Naive thymus-derived CD4-positive, alpha-beta T cell (primary cell): ENCODE data around the gene PSTPIP1. TPM values are rescaled to one million over a fixed set of nuclear protein-coding genes. Genes with fewer than 3 reads are reported as not detected.

Source experiments
- ATAC-seq: fragments of 150-1000 bp; cut with Tn5 transposase; 2 replicates; pipeline ENCODE4 v1.10.0; 2021; ENCODE audit warnings: mild to moderate bottlenecking, moderate library complexity
- CTCF ChIA-PET: fragments of 350-600 bp; sonication (Branson Sonifier 250); formaldehyde crosslinking; loops from one replicate; lab custom pipeline; 2021; ENCODE audit warnings: antibody characterized with exemption; lab: Charles Lee
- POLR2A ChIA-PET: fragments of 350-600 bp; sonication (Branson Sonifier 250); formaldehyde crosslinking; loops from one replicate; lab custom pipeline; 2021; ENCODE audit warnings: antibody characterized with exemption, inconsistent platforms; lab: Charles Lee
- DNase-seq, 9 donors: peaks; one replicate each; pipeline versions ENCODE4 v3.0.0 to v3.0.0-alpha.2; 2020 to 2022; ENCODE audit warnings: mixed read lengths in 1 of 9
- H3K27ac ChIP-seq: one replicate; pipeline ENCODE4 v1.7.0; 2013; ENCODE audit warnings: mild to moderate bottlenecking, low read depth, low read length, moderate library complexity
- H3K27me3 ChIP-seq, 2 donors: one replicate each; pipeline ENCODE4 v1.7.0; 2013; ENCODE audit warnings: low read length in 2 of 2, mild to moderate bottlenecking in 2 of 2, moderate library complexity in 2 of 2; ENCODE audit not compliant: control insufficient read depth in 2 of 2, insufficient read depth in 2 of 2
- H3K36me3 ChIP-seq, 3 experiments: 1 replicate in 2 of 3; 2 replicates in 1 of 3; pipeline ENCODE4 v1.7.0; 2013; ENCODE audit warnings: low read length in 3 of 3, mild to moderate bottlenecking in 3 of 3, moderate library complexity in 1 of 3; ENCODE audit not compliant: insufficient read depth in 3 of 3, control insufficient read depth in 2 of 3
- H3K4me1 ChIP-seq, 2 donors: one replicate each; pipeline ENCODE4 v1.7.0; 2013; ENCODE audit warnings: low read length in 2 of 2, mild to moderate bottlenecking in 2 of 2, moderate library complexity in 1 of 2; ENCODE audit not compliant: control insufficient read depth in 2 of 2, insufficient read depth in 2 of 2
- H3K4me3 ChIP-seq: 2 replicates; pipeline ENCODE4 v1.7.0; 2013; ENCODE audit warnings: mild to moderate bottlenecking, low read length
- H3K9me3 ChIP-seq, 3 experiments: 1 replicate in 2 of 3; 2 replicates in 1 of 3; pipeline ENCODE4 v1.7.0; 2013; ENCODE audit warnings: low read length in 3 of 3; ENCODE audit not compliant: control insufficient read depth in 2 of 3
- H3K27ac Mint-ChIP-seq, 9 donors: one replicate each; pipeline ENCODE4 v1.8.0; 2020 to 2022; ENCODE audit warnings: mixed read lengths in 9 of 9, mild to moderate bottlenecking in 8 of 9, moderate library complexity in 5 of 9, inconsistent platforms in 2 of 9
- H3K27me3 Mint-ChIP-seq, 5 donors: one replicate each; pipeline ENCODE4 v1.8.0; 2021 to 2022; ENCODE audit warnings: mixed read lengths in 5 of 5, mild to moderate bottlenecking in 1 of 5
- H3K36me3 Mint-ChIP-seq, 5 donors: one replicate each; pipeline ENCODE4 v1.8.0; 2020 to 2022; ENCODE audit warnings: mixed read lengths in 5 of 5, mild to moderate bottlenecking in 3 of 5, inconsistent platforms in 1 of 5
- H3K4me1 Mint-ChIP-seq, 7 donors: one replicate each; pipeline ENCODE4 v1.8.0; 2020 to 2022; ENCODE audit warnings: mixed read lengths in 7 of 7, mild to moderate bottlenecking in 3 of 7, inconsistent platforms in 1 of 7
- H3K4me3 Mint-ChIP-seq, 10 donors: one replicate each; pipeline ENCODE4 v1.8.0; 2020 to 2022; ENCODE audit warnings: mild to moderate bottlenecking in 10 of 10, mixed read lengths in 10 of 10, moderate library complexity in 6 of 10, inconsistent platforms in 2 of 10
- H3K9me3 Mint-ChIP-seq, 11 donors: one replicate each; pipeline ENCODE4 v1.8.0; 2020 to 2022; ENCODE audit warnings: mixed read lengths in 11 of 11, mild to moderate bottlenecking in 4 of 11, inconsistent platforms in 1 of 11, moderate library complexity in 1 of 11
- intact Hi-C, 2 donors: fragments of 100-400 bp; cut with micrococcal nuclease; formaldehyde crosslinking; loops; one replicate each; pipeline ENCODE4 v1.15.1; 2023
- polyA plus RNA-seq, 2 donors: library from polyadenylated mRNA; unstranded; fragments of 300-500 nt; fragmentation: Illumina TruSeq; gene quantifications; one replicate each; pipeline ENCODE4 v1.2.3, GENCODE V29; 2021
- total RNA-seq, 6 experiments: library from RNA in 5 of 6; stranded (reverse) in 5 of 6; gene quantifications; 1 replicate in 5 of 6; 2 replicates in 1 of 6; pipeline ENCODE4 v1.2.3 and lab custom pipeline; 2021 to 2026

PSTPIP1 gene
- total and polyA plus RNA-seq, 7 experiments from 2014 or later = 29.1 to 182 (median 145) TPM

DNA sequence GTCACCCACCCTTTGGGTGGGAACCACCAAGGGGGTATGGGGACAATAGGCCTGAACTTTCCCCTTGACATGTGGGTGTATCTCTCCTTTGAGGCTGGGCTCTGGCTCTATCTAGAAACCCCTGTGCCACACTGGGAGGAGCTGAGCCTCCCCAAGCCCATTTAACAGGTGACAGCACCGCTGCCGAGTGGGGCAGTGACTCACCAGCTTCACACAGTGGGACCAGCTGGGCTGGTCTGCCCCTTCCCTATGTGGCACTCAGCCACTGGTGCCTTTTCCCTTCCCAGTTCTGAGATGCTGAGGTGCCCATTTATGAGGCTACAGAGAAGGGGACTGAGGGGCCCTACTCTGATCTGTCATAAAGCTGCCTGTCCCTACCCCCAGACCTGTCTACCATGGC lies 5.1 kb downstream of the PSTPIP1 start:
- DNase-seq = no peak
- H3K27ac Mint-ChIP-seq = peak overlapping the region in 6 of 9 donors; percentile 36 to 97 (median 68)
- H3K36me3 Mint-ChIP-seq = peaks cover 4 to 55% (median 6%) of the 10 kb centered on the region in 5 donors
- POLR2A ChIA-PET = interaction anchor here (1.3 to 6.2 kb wide), 2 partner anchors 11 to 23 kb away, joined by 5 to 81 read pairs; no protein-coding TSS in a partner anchor
- CTCF ChIA-PET = interaction anchor here (1.0 kb wide), 1 partner anchor 13 kb away, joined by 4 read pairs; no protein-coding TSS in a partner anchor
- ATAC-seq = no peak
- Histone ChIP-seq H3K9me3 (no peaks in the 10 kb centered on the region), H3K4me3 (no peak overlapping the region), H3K36me3 (peaks cover 0 to 8% (median 3%) of the 10 kb centered on the region in 3 experiments), H3K4me1 (peaks cover 70 to 87% of the 10 kb centered on the region in 2 donors), H3K27me3 (no peaks in the 10 kb centered on the region), H3K27ac (peak overlapping the region; percentile 14)
- H3K4me3 Mint-ChIP-seq = peak overlapping the region in 3 of 10 donors; percentile 9 to 45 (median 20)
- no peaks in the 10 kb centered on the region for H3K27me3 Mint-ChIP-seq
- peaks cover 74 to 92% (median 81%) of the 10 kb centered on the region in 7 donors for H3K4me1 Mint-ChIP-seq
- peaks cover 0 to 3% (median 0%) of the 10 kb centered on the region in 11 donors for H3K9me3 Mint-ChIP-seq
- intact Hi-C loops = no loop called here

DNA sequence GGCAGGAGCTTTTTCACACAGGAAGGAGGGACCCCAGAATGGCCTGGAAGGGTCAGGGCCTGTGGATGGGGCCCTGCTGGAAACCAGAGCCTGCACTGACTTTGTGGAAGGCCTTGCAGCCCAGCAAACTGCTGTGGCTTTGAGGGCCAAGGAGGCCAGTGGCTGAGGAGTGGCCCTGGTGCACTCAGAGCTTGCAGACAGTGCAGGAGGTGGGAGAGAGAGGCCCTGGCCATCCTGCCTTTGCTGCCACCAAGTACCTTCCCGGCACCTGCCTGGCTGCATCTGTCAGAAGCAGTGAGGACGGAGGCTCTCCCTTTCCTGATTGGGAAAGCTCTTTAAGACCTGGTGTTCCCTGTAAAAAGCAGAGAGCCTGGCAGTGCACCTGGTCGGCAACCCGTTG lies 6.4 kb downstream of the PSTPIP1 start:
- Histone ChIP-seq H3K36me3 (peaks cover 0 to 8% (median 3%) of the 10 kb centered on the region in 3 experiments), H3K4me3 (no peak overlapping the region), H3K9me3 (no peaks in the 10 kb centered on the region), H3K4me1 (peaks cover 63 to 90% of the 10 kb centered on the region in 2 donors), H3K27me3 (no peaks in the 10 kb centered on the region), H3K27ac (peak overlapping the region; percentile 15)
- Mint-ChIP-seq H3K36me3 (peaks cover 4 to 53% (median 12%) of the 10 kb centered on the region in 5 donors), H3K4me3 (peak overlapping the region in 8 of 10 donors; percentile 32 to 85 (median 58)), H3K27ac (peak overlapping the region; percentile 45 to 88 (median 78)), H3K4me1 (peaks cover 74 to 93% (median 88%) of the 10 kb centered on the region in 7 donors), H3K27me3 (no peaks in the 10 kb centered on the region), H3K9me3 (peaks cover 0 to 3% (median 0%) of the 10 kb centered on the region in 11 donors)
- ATAC-seq (no peak), DNase-seq (no peak)
- intact Hi-C loops = no loop called here
- ChIA-PET POLR2A (interaction anchor here (0.7 to 1.1 kb wide), 2 partner anchors 10 to 24 kb away, joined by 3 to 4 read pairs; no protein-coding TSS in a partner anchor), CTCF (interaction anchor here (0.7 kb wide), 1 partner anchor 22 kb away, joined by 3 read pairs; no protein-coding TSS in a partner anchor)

DNA sequence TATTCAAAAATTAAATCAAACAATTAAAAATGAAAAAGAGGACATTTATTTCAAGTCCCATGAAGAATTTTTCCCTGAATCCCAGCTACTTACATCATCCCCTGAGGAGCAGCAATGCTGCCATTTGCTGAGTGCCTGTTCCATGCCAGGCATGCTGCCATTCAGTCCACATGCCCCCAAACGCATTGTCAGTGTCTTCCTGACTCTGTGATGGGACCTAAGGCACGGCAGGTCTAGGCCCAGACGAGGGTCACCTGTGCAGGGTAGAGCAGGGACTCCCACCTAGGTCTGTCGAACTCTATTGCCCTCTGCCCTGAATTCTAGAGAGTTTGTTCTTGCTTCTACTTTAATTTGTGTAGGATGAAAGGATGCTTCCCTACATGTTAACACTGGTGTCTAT lies 7.0 kb downstream of the PSTPIP1 start:
- Mint-ChIP-seq H3K36me3 (peaks cover 4 to 53% (median 12%) of the 10 kb centered on the region in 5 donors), H3K4me3 (peak overlapping the region in 9 of 10 donors; percentile 2 to 85 (median 74)), H3K9me3 (peaks cover 0 to 3% (median 0%) of the 10 kb centered on the region in 11 donors), H3K27me3 (no peaks in the 10 kb centered on the region), H3K4me1 (peaks cover 72 to 95% (median 93%) of the 10 kb centered on the region in 7 donors), H3K27ac (peak overlapping the region; percentile 66 to 91 (median 85))
- intact Hi-C loops = no loop called here
- ChIA-PET CTCF (interaction anchor here (0.7 kb wide), 1 partner anchor 22 kb away, joined by 3 read pairs; no protein-coding TSS in a partner anchor), POLR2A (interaction anchor here (0.7 kb wide), 1 partner anchor 9 kb away, joined by 3 read pairs; no protein-coding TSS in a partner anchor)
- H3K27me3 ChIP-seq = no peaks in the 10 kb centered on the region
- H3K9me3 ChIP-seq = no peaks in the 10 kb centered on the region
- DNase-seq (no peak), ATAC-seq (no peak)
- H3K27ac ChIP-seq = peak overlapping the region; percentile 72
- peaks cover 57 to 84% of the 10 kb centered on the region in 2 donors for H3K4me1 ChIP-seq
- H3K4me3 ChIP-seq = no peak overlapping the region
- H3K36me3 ChIP-seq = peaks cover 0 to 12% (median 3%) of the 10 kb centered on the region in 3 experiments

DNA sequence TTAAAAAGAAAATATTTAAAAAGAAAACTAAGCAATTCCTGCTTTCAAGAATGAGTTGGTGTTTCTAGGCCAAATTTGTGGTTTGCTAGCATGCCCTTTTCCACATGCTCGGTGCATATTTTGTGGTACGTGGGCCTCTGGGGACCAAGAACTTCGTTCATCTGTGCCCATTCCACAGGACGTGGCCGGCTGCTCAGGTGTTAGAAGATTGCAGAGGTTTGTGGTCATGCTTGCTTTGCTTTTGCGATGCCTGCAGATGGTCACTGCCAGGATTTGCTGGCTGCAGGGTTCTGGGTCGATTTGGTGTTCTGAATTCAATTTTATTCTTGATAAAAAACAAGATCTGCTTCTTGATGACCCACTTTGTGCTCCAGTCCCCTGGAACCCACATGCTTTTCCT lies 7.5 kb downstream of the PSTPIP1 start:
- ChIA-PET POLR2A (interaction anchor here (1.0 to 1.2 kb wide), 3 partner anchors 8 to 13 kb away, joined by 3 to 6 read pairs (median 5); partner anchors contain the start of gene PSTPIP1), CTCF (interaction anchor here (1.1 to 1.3 kb wide), 2 partner anchors 11 to 29 kb away, joined by 3 to 6 read pairs; no protein-coding TSS in a partner anchor)
- Histone ChIP-seq H3K27me3 (no peaks in the 10 kb centered on the region), H3K9me3 (no peaks in the 10 kb centered on the region), H3K36me3 (peaks cover 0 to 15% (median 3%) of the 10 kb centered on the region in 3 experiments), H3K4me1 (peaks cover 53 to 79% of the 10 kb centered on the region in 2 donors), H3K4me3 (peak overlapping the region; percentile 28), H3K27ac (peak overlapping the region; percentile 72)
- H3K27me3 Mint-ChIP-seq = no peaks in the 10 kb centered on the region
- peaks cover 0 to 3% (median 0%) of the 10 kb centered on the region in 11 donors for H3K9me3 Mint-ChIP-seq
- H3K36me3 Mint-ChIP-seq = peaks cover 4 to 49% (median 12%) of the 10 kb centered on the region in 5 donors
- DNase-seq = no peak
- intact Hi-C loops = no loop called here
- peak overlapping the region; percentile 39 to 85 (median 76) for H3K4me3 Mint-ChIP-seq
- H3K4me1 Mint-ChIP-seq = peaks cover 72 to 93% (median 90%) of the 10 kb centered on the region in 7 donors
- peak overlapping the region; percentile 78 to 94 (median 87) for H3K27ac Mint-ChIP-seq
- ATAC-seq = no peak

DNA sequence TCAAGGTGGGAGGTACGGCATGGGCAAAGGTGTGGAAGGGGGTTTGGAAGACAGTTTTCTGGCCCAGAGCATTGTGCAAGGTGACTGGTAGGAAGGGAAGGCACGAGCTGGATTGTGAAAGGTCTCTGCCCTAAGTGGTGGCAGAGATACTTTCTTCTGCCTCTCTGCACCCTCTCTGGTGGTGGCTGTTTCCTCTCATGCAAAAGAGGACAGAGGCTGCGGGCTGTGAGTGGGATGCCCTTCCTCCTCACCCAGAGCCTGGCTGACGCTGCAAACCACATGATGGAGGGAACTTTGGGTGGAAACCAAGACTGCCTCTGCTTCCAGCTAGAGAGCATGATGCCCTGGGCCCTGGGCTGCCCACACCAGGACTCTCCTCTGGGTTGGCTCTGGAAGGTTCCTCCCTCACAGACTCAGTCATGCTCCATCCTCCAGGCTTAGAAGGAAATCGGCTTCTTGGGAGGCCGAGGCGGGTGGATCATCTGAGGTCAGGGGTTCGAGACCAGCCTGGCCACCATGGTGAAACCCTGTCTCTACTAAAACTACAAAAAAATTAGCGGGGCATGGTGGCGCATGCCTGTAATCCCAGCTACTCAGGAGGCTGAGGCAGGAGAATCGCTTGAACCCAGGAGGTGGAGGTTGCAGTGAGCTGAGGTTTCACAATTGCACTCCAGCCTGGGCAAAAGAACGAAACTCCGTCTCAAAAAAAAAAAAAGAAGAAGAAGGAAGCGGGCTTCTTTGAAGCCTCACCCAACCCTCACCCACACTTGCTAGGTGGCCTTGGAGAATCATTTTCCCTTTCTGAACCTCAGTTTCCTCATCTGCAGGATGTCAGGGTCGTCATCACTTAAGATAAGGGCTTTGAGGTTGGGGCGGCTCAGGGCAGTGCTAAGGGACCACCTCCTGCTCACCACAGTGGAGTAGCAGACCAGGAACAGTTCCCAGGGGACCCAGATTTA lies 8.3 kb downstream of the PSTPIP1 start:
- CTCF ChIA-PET = interaction anchor here (0.6 to 1.3 kb wide), 3 partner anchors 10 to 30 kb away, joined by 3 to 6 read pairs (median 3); no protein-coding TSS in a partner anchor
- Mint-ChIP-seq H3K27me3 (no peaks in the 10 kb centered on the region), H3K4me3 (peak overlapping the region; percentile 39 to 85 (median 76)), H3K27ac (peak overlapping the region; percentile 78 to 94 (median 87)), H3K4me1 (peaks cover 65 to 89% (median 84%) of the 10 kb centered on the region in 7 donors), H3K9me3 (peaks cover 0 to 3% (median 0%) of the 10 kb centered on the region in 11 donors), H3K36me3 (peaks cover 4 to 46% (median 12%) of the 10 kb centered on the region in 5 donors)
- ATAC-seq (peak; percentile 87), DNase-seq (peak in 8 of 9 donors; percentile 55 to 76 (median 66))
- POLR2A ChIA-PET = interaction anchor here (0.6 to 1.9 kb wide), 5 partner anchors 9 to 27 kb away, joined by 3 to 7 read pairs (median 5); partner anchors contain the start of gene PSTPIP1
- H3K36me3 ChIP-seq = peaks cover 0 to 15% (median 3%) of the 10 kb centered on the region in 3 experiments
- H3K27me3 ChIP-seq = no peaks in the 10 kb centered on the region
- H3K4me3 ChIP-seq = peak overlapping the region; percentile 28
- intact Hi-C loops = loop anchor here (1.0 kb wide), 3 partner anchors 8 to 19 kb away; partner anchors contain the start of gene PSTPIP1 (in 2 of the 2)
- no peaks in the 10 kb centered on the region for H3K9me3 ChIP-seq
- peaks cover 45 to 77% of the 10 kb centered on the region in 2 donors for H3K4me1 ChIP-seq
- peak overlapping the region; percentile 72 for H3K27ac ChIP-seq
